ENCODE measurements around the gene ARID1A. TPM values are rescaled to one million over a fixed set of nuclear protein-coding genes. Genes with fewer than 3 reads are reported as not detected.

ARID1A gene
- total and polyA plus RNA-seq, 9 donors = 27.6 to 102 (median 62.1) TPM

- peak; percentile 72 to 85 (median 81) for DNase-seq
- TF ChIP-seq, protein P1, sequence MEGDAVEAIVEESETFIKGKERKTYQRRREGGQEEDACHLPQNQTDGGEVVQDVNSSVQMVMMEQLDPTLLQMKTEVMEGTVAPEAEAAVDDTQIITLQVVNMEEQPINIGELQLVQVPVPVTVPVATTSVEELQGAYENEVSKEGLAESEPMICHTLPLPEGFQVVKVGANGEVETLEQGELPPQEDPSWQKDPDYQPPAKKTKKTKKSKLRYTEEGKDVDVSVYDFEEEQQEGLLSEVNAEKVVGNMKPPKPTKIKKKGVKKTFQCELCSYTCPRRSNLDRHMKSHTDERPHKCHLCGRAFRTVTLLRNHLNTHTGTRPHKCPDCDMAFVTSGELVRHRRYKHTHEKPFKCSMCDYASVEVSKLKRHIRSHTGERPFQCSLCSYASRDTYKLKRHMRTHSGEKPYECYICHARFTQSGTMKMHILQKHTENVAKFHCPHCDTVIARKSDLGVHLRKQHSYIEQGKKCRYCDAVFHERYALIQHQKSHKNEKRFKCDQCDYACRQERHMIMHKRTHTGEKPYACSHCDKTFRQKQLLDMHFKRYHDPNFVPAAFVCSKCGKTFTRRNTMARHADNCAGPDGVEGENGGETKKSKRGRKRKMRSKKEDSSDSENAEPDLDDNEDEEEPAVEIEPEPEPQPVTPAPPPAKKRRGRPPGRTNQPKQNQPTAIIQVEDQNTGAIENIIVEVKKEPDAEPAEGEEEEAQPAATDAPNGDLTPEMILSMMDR (IDR thresholded peaks at IDR 0.05) = peak; percentile 16 to 63 (median 56)
- TF ChIP-seq EP300 (IDR thresholded peaks at IDR 0.05) = no peak
- intact Hi-C loops (cut with DNase I) = no loop called here
- no peaks in the 10 kb centered on the region for H3K9me3 ChIP-seq
- H3K27me3 ChIP-seq = no peaks in the 10 kb centered on the region
- H3K36me3 ChIP-seq = no peaks in the 10 kb centered on the region
- no peak overlapping the region for H3K4me3 ChIP-seq
- peak overlapping the region in 1 of 2 donors; percentile 0 for H3K27ac ChIP-seq
- 2 to 4% (median 4%) methylated on average over 9 of the region's 9 CpGs for WGBS, 3 donors
- H3K4me1 ChIP-seq (ENCODE audit: insufficient read depth) = no peaks in the 10 kb centered on the region
Observed at GRCh38 chr1:26677306-26678115, 18.3 kb upstream of the ARID1A start.

DNA sequence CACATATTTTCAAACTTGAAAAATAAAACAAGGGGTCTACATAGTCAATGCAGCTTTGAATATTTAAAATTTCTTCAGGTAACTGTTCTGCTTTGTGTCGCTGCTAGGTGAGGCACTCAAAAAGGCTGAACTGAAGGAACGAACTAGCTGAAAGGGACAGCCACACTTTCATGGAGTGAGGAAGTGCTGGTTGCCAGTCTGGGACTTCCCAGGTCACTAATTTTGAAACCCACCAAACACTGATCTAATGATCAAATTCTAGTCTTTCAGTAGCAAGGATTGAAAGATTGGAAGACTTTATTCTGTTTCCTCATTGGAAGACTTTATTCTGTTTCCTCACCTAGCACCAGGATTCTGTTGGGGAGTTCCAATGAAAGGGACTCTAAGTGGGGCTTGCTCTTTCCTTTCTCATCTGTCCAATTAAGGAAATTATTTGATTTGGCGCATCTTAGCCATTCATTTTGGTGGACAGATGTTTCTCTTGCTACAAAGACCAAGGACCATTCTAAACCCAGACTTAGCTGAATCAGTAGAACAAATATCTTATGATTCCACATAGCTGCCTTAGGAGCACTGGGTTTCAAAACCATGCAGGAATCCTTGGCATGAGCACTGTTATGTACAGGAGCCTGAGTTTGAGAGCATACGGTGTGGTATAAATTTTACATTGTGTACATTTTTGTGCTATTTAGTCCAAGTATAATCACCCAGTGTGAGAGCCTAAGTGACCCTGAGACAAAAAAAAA, 10.9 kb upstream of the ARID1A start:
- no peak for DNase-seq
- Histone ChIP-seq H3K27me3 (no peaks in the 10 kb centered on the region), H3K4me1 (ENCODE audit: insufficient read depth) (peaks cover 4% of the 10 kb centered on the region), H3K4me3 (no peak overlapping the region), H3K36me3 (no peaks in the 10 kb centered on the region), H3K27ac (peak overlapping the region in 1 of 2 donors; percentile 40), H3K9me3 (no peaks in the 10 kb centered on the region)
- TF ChIP-seq, protein P1 (IDR thresholded peaks at IDR 0.05) = no peak
- TF ChIP-seq EP300 (IDR thresholded peaks at IDR 0.05) = no peak
- TF ChIP-seq POLR2A (IDR thresholded peaks at IDR 0.05) = no peak
- intact Hi-C loops (cut with DNase I) = no loop called here
- WGBS, 3 donors = 73 to 74% (median 73%) methylated on average over 4 of the region's 4 CpGs

DNA sequence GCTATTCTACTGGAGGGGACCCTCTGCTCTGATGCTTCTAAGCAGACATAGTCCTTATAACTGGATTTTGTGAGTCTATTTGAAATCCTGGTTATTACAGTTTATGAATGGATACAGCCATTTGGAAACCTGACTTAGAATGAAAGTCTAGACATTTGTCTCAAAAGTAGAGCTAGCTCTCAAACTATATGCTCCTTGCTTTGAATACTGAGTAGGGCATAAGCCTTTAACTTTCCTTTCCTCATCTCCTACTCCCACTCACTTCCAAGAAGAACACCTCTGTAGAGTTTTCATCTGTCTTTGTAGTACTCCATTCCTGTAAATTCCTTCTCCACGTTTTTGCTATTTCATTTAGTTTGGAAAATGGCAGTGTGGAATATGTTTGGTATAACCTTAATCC, 9.0 kb upstream of the ARID1A start:
- Histone ChIP-seq H3K4me1 (ENCODE audit: insufficient read depth) (peaks cover 4% of the 10 kb centered on the region), H3K9me3 (no peaks in the 10 kb centered on the region), H3K4me3 (no peak overlapping the region), H3K27ac (peak overlapping the region in 1 of 2 donors; percentile 40), H3K36me3 (no peaks in the 10 kb centered on the region), H3K27me3 (no peaks in the 10 kb centered on the region)
- TF ChIP-seq, protein P1 (IDR thresholded peaks at IDR 0.05) = no peak
- TF ChIP-seq EP300 (IDR thresholded peaks at IDR 0.05) (no peak), POLR2A (IDR thresholded peaks at IDR 0.05) (no peak)
- intact Hi-C loops (cut with DNase I) = no loop called here
- DNase-seq = no peak
- 11 to 12% (median 11%) methylated on average over 1 of the region's 1 CpG for WGBS, 3 donors

DNA sequence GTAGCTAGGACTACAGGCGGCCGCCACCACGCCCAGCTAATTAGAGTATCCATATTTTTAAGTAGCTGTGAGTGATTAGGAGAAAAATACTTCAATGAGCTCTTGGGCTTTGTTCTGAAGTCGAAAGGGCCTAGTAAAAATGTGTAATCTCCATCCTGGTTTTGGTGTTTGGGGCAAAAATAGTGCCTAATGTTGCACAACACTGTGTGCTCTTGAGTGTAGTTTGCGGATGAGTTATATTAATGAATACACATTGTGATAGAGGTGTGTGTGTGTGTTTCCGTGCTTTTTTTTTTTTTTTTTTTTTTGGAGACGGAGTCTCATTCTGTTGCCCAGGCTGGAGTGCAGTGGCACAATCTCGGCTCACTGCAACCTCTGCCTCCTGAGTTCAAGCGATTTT, 6.3 kb upstream of the ARID1A start:
- WGBS, 3 donors = 88 to 96% (median 93%) methylated on average over 9 of the region's 9 CpGs
- H3K4me3 ChIP-seq = no peak overlapping the region
- no peaks in the 10 kb centered on the region for H3K9me3 ChIP-seq
- no peak for TF ChIP-seq POLR2A (IDR thresholded peaks at IDR 0.05)
- no peak for TF ChIP-seq EP300 (IDR thresholded peaks at IDR 0.05)
- H3K4me1 ChIP-seq (ENCODE audit: insufficient read depth) = peaks cover 9% of the 10 kb centered on the region
- H3K27ac ChIP-seq = no peak overlapping the region
- no peaks in the 10 kb centered on the region for H3K36me3 ChIP-seq
- no peak for DNase-seq
- no peaks in the 10 kb centered on the region for H3K27me3 ChIP-seq
- intact Hi-C loops (cut with DNase I) = no loop called here

Measured in ovary (tissue), 9 donors.